Lower leg skin (tissue), 4 donors: ENCODE measurements around the gene RUSF1. TPM values are rescaled to one million over a fixed set of nuclear protein-coding genes. Genes with fewer than 3 reads are reported as not detected.
"Not testable (repeated sequence)": the region's sequence is repeated elsewhere in the genome, so short reads cannot be mapped to it uniquely, and the experiment has no call there.

Experiments
- DNase-seq, 2 donors: peaks; one replicate each; pipeline ENCODE4 v3.0.0-alpha.2; 2019; ENCODE audit warnings: low spot score in 2 of 2
- H3K4me3 ChIP-seq: fragments of 200-600 bp; sonication (generic); 2 replicates; pipeline ENCODE4 v1.5.1; 2017; ENCODE audit warnings: mild to moderate bottlenecking, low read depth; ENCODE audit not compliant: poor library complexity, severe bottlenecking
- CTCF ChIP-seq, 3 donors: fragments of 450-650 bp; IDR thresholded peaks; one replicate each; pipeline ENCODE4 v1.5.1; 2016; ENCODE audit warnings: antibody characterized with exemption in 3 of 3, mild to moderate bottlenecking in 3 of 3, moderate library complexity in 2 of 3
- POLR2A ChIP-seq, 2 donors: fragments of 450-650 bp; IDR thresholded peaks; one replicate each; pipeline ENCODE4 v1.6.1; 2016 to 2017; ENCODE audit warnings: antibody characterized with exemption in 2 of 2, mild to moderate bottlenecking in 1 of 2, moderate library complexity in 1 of 2
- WGBS, 2 donors: methylation state at CpG; one replicate each; pipeline ENCODE4 v1.1.5; 2018; 5-methylcytosine and 5-hydroxymethylcytosine counted together
- intact Hi-C: fragments of 100-400 bp; cut with DNase I; formaldehyde crosslinking; loops from one replicate; pipeline ENCODE4 v1.15.0; 2023; ENCODE audit warnings: low total_unique reads
- total RNA-seq, 4 donors: library from RNA; depleted of rRNA; stranded (reverse); fragments of >200 nt; gene quantifications; one replicate each; pipeline ENCODE4 v1.1.0, GENCODE V29; 2016

The RUSF1 gene
- total RNA-seq, 4 donors from 2014 or later, result 50.5 to 56.4 (median 52.7) TPM

GRCh38 chr16:31452631-31453106 lies 55.5 kb downstream of the RUSF1 start:
- TF ChIP-seq CTCF (IDR thresholded peaks at IDR 0.05) (no peak), POLR2A (IDR thresholded peaks at IDR 0.05) (no peak)
- intact Hi-C loops, result no loop called here
- peak in 1 of 2 donors; percentile 75 for DNase-seq
- 20 to 27% methylated on average over 3 of the region's 3 CpGs for WGBS, 2 donors
- no peak overlapping the region for H3K4me3 ChIP-seq

- intact Hi-C loops, result no loop called here
- WGBS, 2 donors, result 42 to 43% methylated on average over 11 of the region's 11 CpGs
- TF ChIP-seq POLR2A (IDR thresholded peaks at IDR 0.05), result no peak
- TF ChIP-seq CTCF (IDR thresholded peaks at IDR 0.05), result peak in 1 of 3 donors; percentile 28
- peak in 1 of 2 donors; percentile 88 for DNase-seq
- no peak overlapping the region for H3K4me3 ChIP-seq
These were observed 56.4 kb downstream of the RUSF1 start for GRCh38 chr16:31451681-31452351.

GRCh38 chr16:31451201-31451600 lies 57.0 kb downstream of the RUSF1 start:
- no peak overlapping the region for H3K4me3 ChIP-seq
- 68 to 73% methylated on average over 5 of the region's 5 CpGs for WGBS, 2 donors
- TF ChIP-seq CTCF (IDR thresholded peaks at IDR 0.05) (no peak), POLR2A (IDR thresholded peaks at IDR 0.05) (no peak)
- intact Hi-C loops, result no loop called here
- DNase-seq, result peak in 1 of 2 donors; percentile 64

GRCh38 chr16:31445931-31446330 lies 62.3 kb downstream of the RUSF1 start:
- not testable (repeated sequence) for H3K4me3 ChIP-seq, DNase-seq
- intact Hi-C loops, result loop anchor here (10.0 kb wide), 3 partner anchors 61 to 461 kb away; partner anchors contain the start of gene HSD3B7
- 68 to 82% methylated on average over 6 of the region's 6 CpGs for WGBS, 2 donors

GRCh38 chr16:31441956-31442355 lies 66.2 kb downstream of the RUSF1 start:
- no peak for DNase-seq
- WGBS, 2 donors, result 70 to 73% methylated on average over 34 of the region's 34 CpGs
- TF ChIP-seq POLR2A (IDR thresholded peaks at IDR 0.05), result no peak
- TF ChIP-seq CTCF (IDR thresholded peaks at IDR 0.05), result no peak
- H3K4me3 ChIP-seq, result no peak overlapping the region
- intact Hi-C loops, result loop anchor here (10.0 kb wide), 3 partner anchors 57 to 457 kb away; partner anchors contain the start of gene HSD3B7

GRCh38 chr16:31440516-31441184 lies 67.5 kb downstream of the RUSF1 start:
- TF ChIP-seq CTCF (IDR thresholded peaks at IDR 0.05) (no peak), POLR2A (IDR thresholded peaks at IDR 0.05) (no peak)
- WGBS, 2 donors, result 60 to 62% methylated on average over 4 of the region's 4 CpGs
- no peak for DNase-seq
- intact Hi-C loops, result loop anchor here (10.0 kb wide), 3 partner anchors 56 to 456 kb away; partner anchors contain the start of gene HSD3B7
- H3K4me3 ChIP-seq, result no peak overlapping the region
